NCI-H510A (cell line): ENCODE measurements around the gene GLYATL1.

Experiments used
- DNase-seq: peaks from one replicate; lab custom pipeline; 2025; lab: John Stamatoyannopoulos, UW

Gene GLYATL1

DNA sequence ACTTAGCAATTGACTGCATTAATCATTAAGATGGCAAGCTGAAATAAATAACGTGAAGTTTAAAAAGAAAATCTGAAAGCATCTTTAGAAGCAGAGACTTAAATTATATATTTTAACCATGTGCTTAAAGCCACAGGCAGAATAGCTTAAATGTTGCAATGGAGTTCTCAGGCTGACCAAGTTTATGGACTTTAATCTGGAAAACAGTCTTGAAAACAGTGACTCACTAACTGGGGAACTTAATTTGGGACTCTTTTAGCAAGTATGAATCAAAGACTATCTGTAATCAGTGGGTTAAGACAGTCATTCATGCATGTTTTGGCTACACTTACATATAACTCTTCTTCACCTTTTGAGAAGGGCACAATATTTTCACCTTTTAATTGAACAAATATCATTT is 12.6 kb upstream of the GLYATL1 start:
- DNase-seq = no peak

DNA sequence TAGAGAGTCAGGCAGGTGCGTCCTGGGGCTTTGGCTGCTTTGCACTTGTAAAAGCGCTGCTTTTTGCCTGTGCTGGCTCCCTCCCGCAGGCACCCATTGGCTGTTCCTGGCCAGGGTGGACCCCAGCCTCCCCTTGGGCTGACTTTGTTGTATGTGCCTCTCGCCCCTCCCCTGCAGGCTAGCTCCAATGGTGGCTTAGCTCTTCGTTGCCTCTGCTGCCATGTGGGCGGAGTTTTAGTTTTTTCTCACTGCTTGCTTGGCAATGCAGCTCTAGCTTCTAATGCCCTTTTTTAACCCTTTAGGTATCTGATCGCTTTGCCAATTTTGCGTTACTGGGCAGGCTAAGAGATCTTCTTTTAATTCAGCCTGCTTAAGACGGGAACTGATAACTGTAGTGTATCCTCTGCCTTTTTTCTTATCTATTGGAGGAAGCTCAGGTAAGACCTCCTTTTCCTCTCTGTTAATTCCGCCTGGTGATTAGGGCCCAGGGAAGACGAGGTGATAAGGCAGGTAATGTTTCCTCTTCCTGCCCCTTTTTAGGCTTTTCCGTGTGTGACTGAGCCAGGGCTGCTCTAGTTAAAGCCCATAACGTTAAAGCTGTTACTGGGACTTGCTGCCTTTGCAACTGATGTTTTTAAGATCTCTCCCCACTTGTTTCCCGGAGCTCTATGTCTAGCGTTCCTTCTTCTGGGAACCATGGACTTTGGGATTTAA is 11.7 kb upstream of the GLYATL1 start:
- no peak for DNase-seq

DNA sequence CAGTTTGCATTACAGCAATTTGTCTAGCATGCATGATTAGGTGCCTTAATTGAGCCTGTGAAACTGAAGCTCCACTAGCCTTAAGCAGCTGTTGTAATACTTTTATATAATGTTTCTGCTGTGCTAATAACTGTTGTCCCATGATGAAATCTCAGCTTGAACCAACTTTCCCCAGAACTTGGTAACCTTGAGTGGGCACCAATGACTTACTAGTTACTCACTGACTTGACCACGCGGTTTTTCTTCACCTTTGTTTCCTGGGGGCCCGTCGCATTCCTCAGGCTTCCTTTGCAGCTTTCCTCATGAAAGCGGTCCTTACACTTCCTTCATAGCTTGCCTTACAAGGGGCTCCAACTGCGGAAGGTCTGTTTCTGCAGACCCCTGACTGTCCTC is 11.2 kb upstream of the GLYATL1 start:
- DNase-seq = no peak

DNA sequence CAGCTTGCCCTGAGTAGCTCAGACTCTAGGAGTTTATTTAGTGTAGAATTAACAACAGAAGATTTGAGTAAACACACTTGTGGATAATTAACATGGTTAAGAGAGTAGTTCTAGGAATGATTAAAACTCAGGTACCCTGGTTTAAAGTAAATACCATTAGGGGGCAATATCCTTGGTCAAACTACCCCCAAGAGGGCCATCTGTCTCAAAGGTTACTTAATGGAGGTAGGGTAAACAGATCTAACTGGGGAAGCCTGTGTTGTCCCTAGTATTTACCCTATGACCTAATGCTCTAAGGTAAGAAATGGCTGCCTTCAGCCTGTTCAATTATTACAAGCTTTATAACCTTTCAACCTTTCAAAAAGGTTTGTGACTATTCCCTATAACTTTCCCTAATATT is 10.6 kb upstream of the GLYATL1 start:
- no peak for DNase-seq

DNA sequence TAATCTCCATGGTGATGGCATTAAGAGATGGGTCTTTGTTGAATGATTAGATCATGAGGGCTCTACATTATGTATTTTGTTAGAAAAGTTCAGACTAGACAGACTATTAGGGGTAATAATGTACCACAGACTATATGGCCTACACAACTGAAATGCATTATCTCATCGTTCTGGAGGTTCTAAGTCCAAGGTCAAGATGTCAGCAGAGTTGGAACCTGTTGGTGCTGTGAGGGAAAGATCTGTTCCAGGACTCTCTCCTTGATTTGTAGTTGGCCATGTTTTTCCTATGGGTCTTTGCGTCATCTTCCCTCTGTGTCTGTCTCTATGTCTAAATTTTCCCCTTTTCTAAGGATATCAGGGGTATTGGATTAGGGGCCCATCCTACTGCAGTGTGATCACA is 8.4 kb upstream of the GLYATL1 start:
- DNase-seq = no peak

DNA sequence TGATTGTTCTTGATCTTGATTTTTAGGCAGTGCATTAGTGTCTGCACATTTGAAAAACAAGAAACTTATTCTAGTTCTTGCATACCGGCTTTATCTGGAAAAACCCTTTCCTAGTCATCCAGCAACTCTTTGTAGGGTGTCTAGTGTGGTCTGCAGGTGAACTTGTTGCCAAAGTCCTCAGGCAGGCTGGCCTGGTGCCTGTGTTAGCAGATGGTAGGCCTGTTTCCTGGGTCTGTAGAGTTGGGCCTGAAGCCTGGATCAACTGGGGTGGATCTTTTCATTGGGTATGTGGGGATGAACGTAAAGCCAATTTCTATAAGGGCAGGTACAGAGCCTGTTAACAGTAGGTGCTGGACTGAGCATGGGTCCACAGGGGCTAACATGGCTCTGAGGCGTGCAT is 5.6 kb upstream of the GLYATL1 start:
- DNase-seq = no peak

DNA sequence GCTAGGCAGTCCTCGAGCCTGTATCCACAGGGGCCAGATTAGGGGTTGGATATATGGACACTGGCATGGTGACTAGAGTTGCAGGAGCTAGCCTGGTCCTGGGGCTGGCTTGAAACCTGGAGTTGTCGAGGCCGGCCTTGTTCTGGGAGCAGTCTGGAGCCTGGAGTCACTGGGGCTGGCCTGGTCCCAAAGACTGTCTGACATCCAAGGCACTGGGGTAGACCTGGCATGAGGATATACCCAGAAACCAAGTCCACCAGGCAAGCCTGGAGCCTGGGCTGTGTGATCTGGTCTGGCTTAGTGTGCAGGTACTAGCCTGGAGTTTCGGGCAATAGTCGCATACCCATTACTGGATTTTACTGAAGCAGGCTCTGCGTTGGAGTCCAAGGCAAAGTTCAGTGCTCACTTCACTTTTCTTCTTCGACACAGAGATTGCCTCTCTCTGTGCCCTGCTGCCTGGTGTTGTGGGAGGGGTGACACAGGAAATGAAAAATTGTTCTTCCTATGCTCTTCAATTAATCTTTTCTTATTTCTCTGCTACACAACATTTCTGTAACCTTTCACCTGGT is 4.3 kb upstream of the GLYATL1 start:
- DNase-seq = no peak

DNA sequence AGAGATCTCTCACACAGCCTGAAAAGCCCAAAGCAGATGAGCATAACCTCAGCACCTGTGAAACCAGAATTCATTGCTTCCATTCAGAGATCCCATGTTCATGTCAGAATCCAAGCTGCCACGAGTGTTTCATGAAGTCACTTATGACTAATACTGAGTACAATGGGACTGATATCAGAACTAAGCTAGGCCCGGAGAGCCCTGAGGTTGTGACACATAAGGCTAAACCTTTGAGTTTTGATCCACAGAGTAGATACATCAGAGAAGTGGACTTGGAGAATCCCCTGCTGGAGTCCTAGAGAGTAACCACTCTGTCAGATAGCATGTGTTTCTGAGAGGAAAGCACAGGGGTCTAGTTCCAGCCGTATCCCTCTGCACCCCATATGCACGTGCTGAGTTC is 890 bp upstream of the GLYATL1 start:
- DNase-seq = no peak

DNA sequence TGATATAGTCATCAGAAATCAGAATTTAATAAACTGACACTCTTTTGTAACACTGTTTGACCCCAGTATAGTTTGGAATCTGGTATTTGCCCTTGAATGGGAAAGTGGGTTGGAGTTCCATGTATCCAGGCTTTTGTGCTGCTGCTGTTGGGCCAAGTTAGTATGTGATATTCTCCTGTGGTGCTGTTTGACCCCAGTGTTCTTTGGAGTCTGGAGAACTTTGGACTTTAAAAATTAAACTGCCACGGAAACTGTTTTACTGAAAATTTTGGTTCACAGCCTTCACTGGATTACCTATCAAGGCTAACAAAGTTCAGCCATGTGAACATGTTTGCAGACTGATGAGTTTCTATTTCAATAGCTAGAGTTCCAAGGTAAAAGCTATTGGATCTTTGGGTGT is 740 bp downstream of the GLYATL1 start:
- DNase-seq = no peak

DNA sequence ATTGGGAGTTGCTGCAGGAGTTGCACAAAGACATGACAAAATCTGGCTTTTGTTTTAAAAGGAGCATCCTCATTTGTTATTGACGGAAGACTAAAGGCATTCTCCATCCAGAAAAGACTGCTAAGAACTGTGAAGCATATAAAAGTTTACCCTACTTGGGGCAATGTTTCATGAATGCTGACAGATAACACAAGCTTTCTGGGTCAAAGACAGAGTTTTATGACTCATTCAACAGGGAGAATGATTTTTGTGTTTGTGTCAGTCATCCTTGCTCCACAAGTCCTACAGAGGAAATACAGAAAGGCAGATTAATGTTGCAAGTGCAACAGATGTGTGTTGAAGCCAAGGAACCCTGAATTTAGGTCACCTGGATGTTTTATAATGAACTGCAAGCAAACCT is 2.5 kb downstream of the GLYATL1 start:
- no peak for DNase-seq

DNA sequence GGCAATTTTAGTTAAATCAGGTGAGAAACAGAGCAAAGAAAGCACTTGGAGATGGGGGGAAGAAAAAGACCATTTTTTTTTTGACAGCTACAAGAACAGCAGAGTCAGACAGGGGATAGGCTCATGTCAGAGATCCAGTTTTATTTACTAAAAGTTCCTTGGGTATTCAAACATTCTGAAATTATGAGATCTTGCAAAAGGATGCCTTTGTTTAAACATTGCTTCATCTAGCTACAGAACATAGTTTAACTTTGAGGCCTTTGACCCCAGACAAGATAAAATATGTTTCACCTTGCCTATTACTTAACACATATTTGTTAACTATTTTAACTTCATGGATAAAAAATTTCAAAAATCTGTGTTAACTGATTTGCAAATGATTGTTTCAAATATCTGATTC is 6.4 kb downstream of the GLYATL1 start:
- DNase-seq = no peak

DNA sequence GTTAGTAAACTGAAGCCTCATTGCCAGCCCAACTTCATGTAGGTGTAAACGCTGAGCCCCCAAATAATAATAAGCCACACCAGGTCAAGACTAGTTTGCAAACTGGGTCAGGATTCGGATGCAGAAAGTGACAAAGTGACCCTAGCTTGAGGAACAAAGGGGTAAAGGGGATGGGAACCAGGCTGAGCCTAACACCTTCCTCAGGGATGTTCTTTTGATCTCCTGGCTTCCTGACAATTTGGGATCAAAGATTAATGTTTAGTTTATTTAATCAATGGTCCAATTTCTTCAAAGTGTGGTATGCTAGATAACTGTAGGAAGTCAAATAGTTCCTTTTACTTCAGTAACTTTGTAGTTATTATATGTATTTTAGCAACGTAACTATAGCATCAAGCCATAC is 9.9 kb downstream of the GLYATL1 start:
- no peak for DNase-seq

DNA sequence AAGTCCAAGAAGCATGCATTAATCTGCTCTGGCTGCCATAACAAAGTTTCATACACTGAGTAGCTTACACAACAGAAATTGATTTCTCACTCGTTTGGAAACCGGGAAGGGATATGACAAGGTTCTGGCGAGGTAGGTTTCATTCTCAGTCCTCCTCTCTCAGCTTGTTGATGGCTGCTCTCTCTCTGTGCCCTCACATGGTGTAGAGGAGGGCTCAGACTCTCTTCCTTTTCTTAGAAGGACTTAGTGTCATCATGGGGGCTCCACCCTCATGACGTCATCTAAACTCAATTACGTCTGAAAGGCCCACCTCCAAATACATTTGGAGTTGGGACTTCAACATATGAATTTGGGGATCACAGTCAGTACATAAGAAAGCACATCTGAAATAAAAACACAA is 18.6 kb downstream of the GLYATL1 start:
- DNase-seq = no peak

DNA sequence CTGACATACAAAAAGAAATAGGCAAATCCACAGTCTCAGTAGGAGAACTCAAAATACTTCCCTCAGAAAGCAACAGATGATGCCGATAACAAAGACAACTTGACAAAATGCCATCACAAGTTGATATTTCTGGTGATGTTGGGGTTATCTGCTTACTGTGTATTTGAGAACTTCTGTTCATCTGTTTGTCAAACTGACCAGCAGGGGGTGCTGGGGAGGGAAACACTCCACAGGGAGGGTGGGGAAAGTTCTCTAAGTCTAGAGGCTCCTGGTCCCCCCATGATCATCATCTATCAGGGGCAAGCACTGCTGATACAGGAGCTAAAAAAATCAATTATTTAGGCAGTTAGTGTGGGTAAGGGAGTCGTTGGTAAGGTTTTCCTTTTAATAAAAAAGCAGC is 19.2 kb downstream of the GLYATL1 start:
- no peak for DNase-seq

DNA sequence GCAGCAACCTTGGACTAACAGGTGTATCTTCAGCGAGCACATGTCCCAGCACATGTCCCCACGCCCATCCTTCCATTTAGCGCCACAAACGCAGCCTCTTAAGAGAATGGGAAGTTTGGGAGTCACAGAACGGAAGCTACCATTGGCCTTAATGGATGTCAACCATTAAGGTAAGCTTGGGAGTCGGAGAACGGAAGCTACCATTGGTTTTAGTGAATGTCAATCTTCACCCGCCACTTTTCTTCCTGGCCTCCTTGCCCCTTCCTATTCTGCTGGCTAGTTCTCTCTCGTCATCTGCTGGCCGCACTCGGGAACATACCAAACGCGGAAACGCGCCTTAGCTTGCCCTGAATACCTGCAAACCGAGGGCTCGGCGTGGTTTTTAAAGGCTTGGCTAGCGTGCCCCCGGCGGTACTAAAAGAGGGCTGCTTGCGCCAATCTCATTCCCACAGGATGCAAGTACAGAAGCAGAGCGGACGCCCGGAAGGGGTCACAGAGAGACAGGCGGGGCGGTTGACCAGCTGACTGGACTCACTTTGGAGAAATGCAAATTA is 24.3 kb downstream of the GLYATL1 start:
- no peak for DNase-seq

DNA sequence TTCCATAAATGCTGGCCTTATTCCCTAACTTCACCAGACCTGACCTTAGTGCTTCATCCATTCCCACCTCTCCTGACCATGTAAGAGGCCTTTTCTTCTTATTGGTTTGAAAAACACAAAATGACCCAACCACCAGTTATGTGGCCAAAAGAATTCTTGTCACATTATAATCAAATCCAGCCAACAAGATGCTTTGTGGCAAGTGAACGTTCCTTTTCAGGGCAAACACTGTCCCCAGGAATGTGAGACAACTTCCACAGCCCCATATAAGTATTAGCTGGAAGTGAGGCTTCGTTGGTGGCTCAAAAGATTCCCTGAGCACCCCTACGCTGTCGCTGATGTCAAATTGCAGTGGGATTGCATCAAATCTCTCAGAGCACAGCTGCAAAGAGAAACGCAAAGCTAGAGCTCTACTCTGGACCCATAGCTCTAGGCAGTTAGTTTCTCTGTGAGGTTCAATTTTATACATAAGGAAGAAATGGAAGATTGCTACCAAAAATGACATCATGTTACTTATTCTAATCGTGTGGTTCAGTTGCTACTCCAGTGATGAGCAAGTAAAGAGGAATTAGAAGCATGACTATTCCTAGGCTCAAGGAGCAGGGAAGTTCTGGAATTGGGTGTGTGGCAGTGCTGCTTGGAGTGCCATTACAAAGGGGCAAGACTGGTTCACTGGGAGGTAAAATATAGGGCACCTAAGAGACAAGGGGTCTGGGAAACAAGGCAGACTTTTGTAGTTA is 26.1 kb downstream of the GLYATL1 start:
- DNase-seq = no peak

DNA sequence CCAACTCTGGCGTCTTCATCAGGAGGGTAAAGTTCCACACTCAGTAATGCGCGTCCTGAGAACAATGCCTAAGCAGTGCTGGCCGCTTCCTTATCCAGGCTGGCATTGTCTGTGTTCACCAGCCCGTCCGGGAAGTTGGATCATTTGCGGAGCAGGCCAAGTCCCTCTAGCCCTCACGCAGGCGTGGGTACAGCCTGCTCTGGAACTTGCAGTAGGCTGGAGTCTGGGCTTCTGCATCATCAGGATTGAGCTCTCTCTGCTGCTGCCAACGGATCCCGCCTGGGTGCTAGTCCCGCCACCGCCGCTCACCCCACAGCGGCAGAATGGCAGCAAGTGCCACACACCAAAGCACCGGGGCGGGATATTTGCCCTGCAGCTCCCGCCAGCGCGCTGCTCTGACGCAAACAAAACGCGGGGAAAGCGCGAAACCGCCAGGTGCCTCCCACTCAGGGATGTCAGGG is 29.0 kb downstream of the GLYATL1 start:
- no peak for DNase-seq

DNA sequence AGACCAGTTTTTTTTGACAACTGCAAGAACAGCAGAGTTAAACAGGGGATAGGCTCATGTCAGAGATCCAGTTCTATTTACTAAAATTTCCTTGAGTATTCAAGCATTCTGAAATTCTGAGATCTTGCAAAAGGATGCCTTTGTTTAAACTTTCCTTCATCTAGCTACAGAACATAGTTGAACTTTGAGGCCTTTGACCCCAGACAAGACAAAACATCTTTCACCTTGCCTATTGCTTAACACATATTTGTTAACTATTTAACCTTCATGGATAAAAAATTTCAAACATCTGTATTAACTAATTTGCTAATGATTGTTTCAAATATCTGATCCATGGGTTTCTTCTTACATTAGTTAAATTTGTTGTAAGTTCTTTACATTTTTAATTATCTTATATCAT is 38.2 kb downstream of the GLYATL1 start:
- no peak for DNase-seq

DNA sequence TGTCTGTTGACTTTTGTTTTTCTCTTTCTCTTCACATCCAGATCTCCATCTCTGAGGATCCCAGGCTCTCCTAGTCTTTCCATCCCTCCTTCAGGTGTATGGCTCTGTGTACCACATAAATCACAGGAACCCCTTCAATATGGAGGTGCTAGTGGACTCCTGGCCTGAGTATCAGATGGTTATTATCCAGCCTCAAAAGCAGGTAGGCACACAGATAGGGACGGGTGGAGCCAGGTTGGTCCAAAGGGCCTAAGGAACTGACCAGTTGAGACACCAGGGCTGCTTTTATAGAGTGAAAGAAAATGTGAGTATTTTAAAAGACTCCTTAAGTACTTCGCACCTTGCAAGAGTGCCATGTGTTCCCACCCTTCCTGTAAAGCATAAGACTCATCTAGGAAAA is 39.9 kb downstream of the GLYATL1 start:
- no peak for DNase-seq

DNA sequence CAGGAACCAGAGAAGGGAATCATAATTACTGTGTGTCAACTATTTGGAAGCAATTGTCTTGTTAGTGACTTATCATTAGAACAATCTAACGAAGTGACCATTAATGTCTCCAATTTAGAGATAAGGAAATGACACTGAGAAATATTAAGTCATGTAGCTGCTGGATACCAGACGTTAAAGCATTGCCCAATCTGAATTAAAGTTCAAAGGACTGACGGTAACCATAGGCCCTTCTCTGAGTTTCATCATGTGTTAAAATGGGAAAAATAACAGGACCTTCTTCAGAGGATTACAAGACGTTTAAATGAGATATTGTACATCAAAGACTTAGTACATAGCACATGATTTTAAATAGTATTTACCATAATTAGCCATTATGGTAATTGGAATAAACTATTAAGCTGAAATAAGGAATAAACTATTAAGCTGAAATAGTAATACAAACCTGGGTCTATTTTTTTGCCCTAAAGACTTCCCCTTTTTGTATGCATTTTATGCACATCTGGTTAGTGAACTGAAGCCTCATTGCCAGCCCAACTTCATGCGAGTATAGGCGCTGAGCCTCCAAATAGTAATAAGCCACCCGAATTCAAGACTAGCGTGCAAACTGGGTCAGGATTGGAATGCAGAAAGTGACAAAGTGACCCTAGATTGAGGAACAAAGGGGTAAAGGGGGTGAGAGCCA is 41.0 kb downstream of the GLYATL1 start:
- DNase-seq = no peak

DNA sequence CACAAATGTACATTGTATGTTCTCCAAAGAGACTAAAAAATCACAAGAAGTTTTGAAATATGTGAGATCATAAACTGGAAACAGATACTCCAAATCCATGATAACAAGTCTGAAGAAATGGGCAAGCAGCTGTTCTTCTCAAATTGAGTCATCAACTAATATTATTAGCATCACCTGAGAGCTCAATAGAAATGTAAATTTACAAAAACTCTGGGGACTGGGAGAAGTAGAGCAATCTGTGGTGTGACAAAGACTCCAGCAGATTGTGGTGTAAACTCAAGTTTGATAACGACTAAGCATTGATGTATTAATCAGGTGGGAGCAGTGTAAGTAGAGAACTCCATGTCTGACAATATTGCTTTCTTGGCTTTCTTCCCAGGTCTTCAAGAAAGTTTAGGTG is 53.2 kb downstream of the GLYATL1 start:
- DNase-seq = no peak

DNA sequence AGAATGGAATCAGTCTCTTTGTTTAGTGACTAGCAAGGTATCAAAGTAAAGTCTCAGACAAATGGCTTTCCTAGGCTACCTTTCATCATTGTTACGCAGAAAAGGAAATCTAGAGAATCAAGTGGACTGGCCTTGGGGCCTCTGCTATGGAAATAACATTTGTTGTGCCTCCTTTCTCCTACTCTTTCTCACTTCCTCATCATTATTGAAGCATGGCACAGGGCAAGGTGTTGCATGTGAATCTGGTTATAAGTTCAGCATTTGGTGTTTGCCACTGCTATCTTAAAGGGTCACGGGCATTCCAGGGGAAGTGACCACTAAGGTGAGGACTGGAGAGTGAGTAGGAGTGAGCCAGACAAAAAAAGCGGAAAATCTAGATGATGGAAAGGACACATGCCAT is 54.9 kb downstream of the GLYATL1 start:
- no peak for DNase-seq
